ENCODE measurements around the gene NDST4.

Gene NDST4

GRCh38 chr4:115117651-115118050, 4.2 kb upstream of the NDST4 start:
- H3K9me3 ChIP-seq (replicated peaks in 1 of 2; ENCODE audit: control insufficient read depth in 2 of 2, insufficient read depth in 1 of 2, low read depth in 1 of 2, low read length in 2 of 2): no peaks in the 10 kb centered on the region
- H3K4me3 ChIP-seq (ENCODE audit: low read length in 2 of 2): no peak overlapping the region
- no peak overlapping the region for H3K4ac ChIP-seq (ENCODE audit: low read length)
- H2AK5ac ChIP-seq (ENCODE audit: low read depth, low read length): no peak overlapping the region
- H3K4me1 ChIP-seq (ENCODE audit: control insufficient read depth in 2 of 2, insufficient read depth in 1 of 2, low read depth in 1 of 2, low read length in 2 of 2): peaks cover 3 to 6% of the 10 kb centered on the region in 2 donors
- H3K79me1 ChIP-seq (ENCODE audit: low read depth, low read length): no peaks in the 10 kb centered on the region
- H2BK12ac ChIP-seq (ENCODE audit: low read length): no peak overlapping the region
- no peak overlapping the region for H4K91ac ChIP-seq (ENCODE audit: low read depth, low read length, poor library complexity)
- H3K36me3 ChIP-seq (replicated peaks in 1 of 2; ENCODE audit: control insufficient read depth in 2 of 2, insufficient read depth in 2 of 2, low read length in 2 of 2): no peaks in the 10 kb centered on the region
- H2BK15ac ChIP-seq (ENCODE audit: low read length): no peak overlapping the region
- H3K18ac ChIP-seq (ENCODE audit: low read length): no peak overlapping the region
- H3K27me3 ChIP-seq (ENCODE audit: control insufficient read depth in 3 of 3, insufficient read depth in 3 of 3, low read depth in 1 of 3, low read length in 3 of 3): no peaks in the 10 kb centered on the region
- no peak overlapping the region for H3K14ac ChIP-seq (ENCODE audit: low read length)
- peak overlapping the region; percentile 3 for H2AFZ ChIP-seq (ENCODE audit: low read length)
- WGBS, 2 donors (ENCODE audit: extremely low coverage in 2 of 2, insufficient read length in 2 of 2, insufficient replicate concordance in 1 of 2): no CpG with 5 or more reads among the region's 3 CpGs
- H2BK5ac ChIP-seq (ENCODE audit: low read length): no peak overlapping the region
- no peak for DNase-seq (ENCODE audit: low spot score)
- no peak overlapping the region for H3K23ac ChIP-seq (ENCODE audit: low read depth, low read length, poor library complexity)
- H2BK120ac ChIP-seq (ENCODE audit: low read depth, low read length): no peak overlapping the region
- H3K27ac ChIP-seq (replicated peaks; ENCODE audit: low read length): no peak overlapping the region
- H3K4me2 ChIP-seq (ENCODE audit: insufficient read depth, low read length, poor library complexity, severe bottlenecking): no peak overlapping the region
- no peak overlapping the region for H3K9ac ChIP-seq (ENCODE audit: low read depth, low read length, poor library complexity)
- no peak overlapping the region for H4K8ac ChIP-seq (ENCODE audit: low read depth, low read length)

- H3K4me2 ChIP-seq (ENCODE audit: insufficient read depth, low read length, poor library complexity, severe bottlenecking): no peak overlapping the region
- no peak overlapping the region for H2BK5ac ChIP-seq (ENCODE audit: low read length)
- no peak overlapping the region for H3K14ac ChIP-seq (ENCODE audit: low read length)
- peak overlapping the region; percentile 11 for H3K27ac ChIP-seq (replicated peaks; ENCODE audit: low read length)
- no peak overlapping the region for H2AK5ac ChIP-seq (ENCODE audit: low read depth, low read length)
- no peaks in the 10 kb centered on the region for H3K27me3 ChIP-seq (ENCODE audit: control insufficient read depth in 3 of 3, insufficient read depth in 3 of 3, low read depth in 1 of 3, low read length in 3 of 3)
- H2BK12ac ChIP-seq (ENCODE audit: low read length): no peak overlapping the region
- H3K79me1 ChIP-seq (ENCODE audit: low read depth, low read length): no peaks in the 10 kb centered on the region
- no peaks in the 10 kb centered on the region for H3K36me3 ChIP-seq (replicated peaks in 1 of 2; ENCODE audit: control insufficient read depth in 2 of 2, insufficient read depth in 2 of 2, low read length in 2 of 2)
- H2BK120ac ChIP-seq (ENCODE audit: low read depth, low read length): no peak overlapping the region
- H3K4me3 ChIP-seq (ENCODE audit: low read length in 2 of 2): no peak overlapping the region
- WGBS, 2 donors (ENCODE audit: extremely low coverage in 2 of 2, insufficient read length in 2 of 2, insufficient replicate concordance in 1 of 2): no CpG with 5 or more reads among the region's 4 CpGs
- H4K8ac ChIP-seq (ENCODE audit: low read depth, low read length): no peak overlapping the region
- peaks cover 0 to 14% of the 10 kb centered on the region in 2 donors for H3K4me1 ChIP-seq (ENCODE audit: control insufficient read depth in 2 of 2, insufficient read depth in 1 of 2, low read depth in 1 of 2, low read length in 2 of 2)
- H4K91ac ChIP-seq (ENCODE audit: low read depth, low read length, poor library complexity): no peak overlapping the region
- H3K23ac ChIP-seq (ENCODE audit: low read depth, low read length, poor library complexity): no peak overlapping the region
- H2BK15ac ChIP-seq (ENCODE audit: low read length): no peak overlapping the region
- DNase-seq (ENCODE audit: low spot score): no peak
- H2AFZ ChIP-seq (ENCODE audit: low read length): peak overlapping the region; percentile 42
- no peak overlapping the region for H3K9ac ChIP-seq (ENCODE audit: low read depth, low read length, poor library complexity)
- no peaks in the 10 kb centered on the region for H3K9me3 ChIP-seq (replicated peaks in 1 of 2; ENCODE audit: control insufficient read depth in 2 of 2, insufficient read depth in 1 of 2, low read depth in 1 of 2, low read length in 2 of 2)
- H3K18ac ChIP-seq (ENCODE audit: low read length): no peak overlapping the region
- H3K4ac ChIP-seq (ENCODE audit: low read length): no peak overlapping the region
Observed at GRCh38 chr4:115110191-115111181, 2.9 kb downstream of the NDST4 start.

- H2BK5ac ChIP-seq (ENCODE audit: low read length): no peak overlapping the region
- no peak overlapping the region for H3K4me2 ChIP-seq (ENCODE audit: insufficient read depth, low read length, poor library complexity, severe bottlenecking)
- H2AK5ac ChIP-seq (ENCODE audit: low read depth, low read length): no peak overlapping the region
Observed at GRCh38 chr4:115108850-115109249, 4.6 kb downstream of the NDST4 start.

GRCh38 chr4:115107411-115107810, 6.0 kb downstream of the NDST4 start:
- Histone ChIP-seq H2BK120ac (ENCODE audit: low read depth, low read length) (no peak overlapping the region), H3K23ac (ENCODE audit: low read depth, low read length, poor library complexity) (no peak overlapping the region), H2BK5ac (ENCODE audit: low read length) (no peak overlapping the region), H3K27ac (replicated peaks; ENCODE audit: low read length) (no peak overlapping the region), H3K4me1 (ENCODE audit: control insufficient read depth in 2 of 2, insufficient read depth in 1 of 2, low read depth in 1 of 2, low read length in 2 of 2) (peaks cover 0 to 7% of the 10 kb centered on the region in 2 donors), H2BK12ac (ENCODE audit: low read length) (no peak overlapping the region), H2AK5ac (ENCODE audit: low read depth, low read length) (no peak overlapping the region), H2AFZ (ENCODE audit: low read length) (no peak overlapping the region), H4K8ac (ENCODE audit: low read depth, low read length) (no peak overlapping the region), H3K18ac (ENCODE audit: low read length) (no peak overlapping the region), H3K27me3 (ENCODE audit: control insufficient read depth in 3 of 3, insufficient read depth in 3 of 3, low read depth in 1 of 3, low read length in 3 of 3) (no peaks in the 10 kb centered on the region), H2BK15ac (ENCODE audit: low read length) (no peak overlapping the region), H3K36me3 (replicated peaks in 1 of 2; ENCODE audit: control insufficient read depth in 2 of 2, insufficient read depth in 2 of 2, low read length in 2 of 2) (no peaks in the 10 kb centered on the region), H3K4me3 (ENCODE audit: low read length in 2 of 2) (no peak overlapping the region), H3K14ac (ENCODE audit: low read length) (no peak overlapping the region), H3K79me1 (ENCODE audit: low read depth, low read length) (no peaks in the 10 kb centered on the region), H3K4me2 (ENCODE audit: insufficient read depth, low read length, poor library complexity, severe bottlenecking) (no peak overlapping the region), H3K9me3 (replicated peaks in 1 of 2; ENCODE audit: control insufficient read depth in 2 of 2, insufficient read depth in 1 of 2, low read depth in 1 of 2, low read length in 2 of 2) (no peaks in the 10 kb centered on the region), H4K91ac (ENCODE audit: low read depth, low read length, poor library complexity) (no peak overlapping the region), H3K4ac (ENCODE audit: low read length) (no peak overlapping the region), H3K9ac (ENCODE audit: low read depth, low read length, poor library complexity) (no peak overlapping the region)
- no peak for DNase-seq (ENCODE audit: low spot score)

More at GRCh38 chr4:115108850-115109249, 4.6 kb downstream of the NDST4 start:
- no peaks in the 10 kb centered on the region for H3K9me3 ChIP-seq (replicated peaks in 1 of 2; ENCODE audit: control insufficient read depth in 2 of 2, insufficient read depth in 1 of 2, low read depth in 1 of 2, low read length in 2 of 2)
- no peaks in the 10 kb centered on the region for H3K79me1 ChIP-seq (ENCODE audit: low read depth, low read length)
- no peaks in the 10 kb centered on the region for H3K36me3 ChIP-seq (replicated peaks in 1 of 2; ENCODE audit: control insufficient read depth in 2 of 2, insufficient read depth in 2 of 2, low read length in 2 of 2)
- DNase-seq (ENCODE audit: low spot score): no peak
- H2BK12ac ChIP-seq (ENCODE audit: low read length): no peak overlapping the region
- no peak overlapping the region for H3K23ac ChIP-seq (ENCODE audit: low read depth, low read length, poor library complexity)
- H3K14ac ChIP-seq (ENCODE audit: low read length): no peak overlapping the region
- H2BK120ac ChIP-seq (ENCODE audit: low read depth, low read length): no peak overlapping the region
- H3K4me1 ChIP-seq (ENCODE audit: control insufficient read depth in 2 of 2, insufficient read depth in 1 of 2, low read depth in 1 of 2, low read length in 2 of 2): peaks cover 0 to 11% of the 10 kb centered on the region in 2 donors
- H4K91ac ChIP-seq (ENCODE audit: low read depth, low read length, poor library complexity): no peak overlapping the region
- H3K27ac ChIP-seq (replicated peaks; ENCODE audit: low read length): no peak overlapping the region
- no peak overlapping the region for H3K4me3 ChIP-seq (ENCODE audit: low read length in 2 of 2)
- no peaks in the 10 kb centered on the region for H3K27me3 ChIP-seq (ENCODE audit: control insufficient read depth in 3 of 3, insufficient read depth in 3 of 3, low read depth in 1 of 3, low read length in 3 of 3)
- H3K9ac ChIP-seq (ENCODE audit: low read depth, low read length, poor library complexity): no peak overlapping the region
- H4K8ac ChIP-seq (ENCODE audit: low read depth, low read length): no peak overlapping the region
- no peak overlapping the region for H3K4ac ChIP-seq (ENCODE audit: low read length)
- no peak overlapping the region for H2BK15ac ChIP-seq (ENCODE audit: low read length)
- H2AFZ ChIP-seq (ENCODE audit: low read length): no peak overlapping the region
- H3K18ac ChIP-seq (ENCODE audit: low read length): no peak overlapping the region

Measured in neuronal stem cell (in vitro differentiated cells).